22Rv1 (cell line): ENCODE measurements around the gene LAMTOR4.
"Not testable (repeated sequence)": the region's sequence is repeated elsewhere in the genome, so short reads cannot be mapped to it uniquely, and the experiment has no call there.

Source experiments
- H3K27ac ChIP-seq: fragments of 450-650 bp; 2 replicates; pipeline ENCODE4 v1.5.1; 2017
- ZFX ChIP-seq: fragments of 450-650 bp; IDR thresholded peaks from 2 replicates; pipeline ENCODE4 v1.6.1; 2017; ENCODE audit warnings: antibody characterized with exemption, borderline replicate concordance
- TF ChIP-seq, protein P1 (sequence below): fragments of 450-650 bp; IDR thresholded peaks from 2 replicates; pipeline ENCODE4 v1.5.1; 2017; ENCODE audit warnings: mild to moderate bottlenecking

Gene LAMTOR4

DNA sequence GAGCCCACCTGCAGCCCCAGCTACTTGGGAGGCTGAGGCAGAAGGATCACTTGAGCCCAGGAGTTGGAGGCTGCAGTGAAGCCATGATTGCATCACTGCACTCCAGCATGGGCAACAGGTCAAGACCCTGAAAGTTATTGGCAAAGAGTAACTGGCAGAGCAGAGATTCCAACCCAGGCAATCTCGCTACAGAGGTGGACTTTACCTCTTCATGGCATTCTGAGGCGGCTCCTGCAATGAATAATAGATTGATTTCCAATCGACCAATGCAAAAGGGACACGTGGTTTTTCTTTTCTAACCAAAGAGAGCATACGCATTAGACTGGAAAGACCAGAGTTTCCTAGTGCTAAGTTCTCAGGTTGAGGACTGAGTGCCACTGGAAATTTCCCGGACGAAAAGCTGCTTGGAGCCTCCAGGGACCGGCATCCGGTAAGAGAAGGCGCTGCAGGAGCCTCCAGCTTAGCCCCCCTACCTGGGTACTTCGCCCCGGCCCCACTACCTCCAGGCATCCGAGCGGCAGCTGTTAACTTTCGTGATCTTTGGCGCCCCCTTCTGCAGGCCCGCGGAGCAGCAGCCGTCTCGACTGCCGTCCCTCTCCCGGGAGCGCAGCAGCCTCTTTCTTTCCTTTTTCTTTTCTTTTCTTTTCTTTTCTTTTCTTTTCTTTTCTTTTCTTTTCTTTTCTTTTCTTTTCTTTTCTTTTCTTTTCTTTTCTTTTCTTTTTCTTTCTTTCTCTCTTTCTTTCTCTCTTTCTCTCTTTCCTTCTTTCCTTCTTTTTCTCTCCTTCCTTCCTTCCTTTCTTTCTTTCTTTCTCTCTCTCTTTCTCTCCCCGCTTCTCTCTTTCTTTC lies 17.9 kb upstream of the LAMTOR4 start:
- no peak for TF ChIP-seq ZFX
- TF ChIP-seq, protein P1, sequence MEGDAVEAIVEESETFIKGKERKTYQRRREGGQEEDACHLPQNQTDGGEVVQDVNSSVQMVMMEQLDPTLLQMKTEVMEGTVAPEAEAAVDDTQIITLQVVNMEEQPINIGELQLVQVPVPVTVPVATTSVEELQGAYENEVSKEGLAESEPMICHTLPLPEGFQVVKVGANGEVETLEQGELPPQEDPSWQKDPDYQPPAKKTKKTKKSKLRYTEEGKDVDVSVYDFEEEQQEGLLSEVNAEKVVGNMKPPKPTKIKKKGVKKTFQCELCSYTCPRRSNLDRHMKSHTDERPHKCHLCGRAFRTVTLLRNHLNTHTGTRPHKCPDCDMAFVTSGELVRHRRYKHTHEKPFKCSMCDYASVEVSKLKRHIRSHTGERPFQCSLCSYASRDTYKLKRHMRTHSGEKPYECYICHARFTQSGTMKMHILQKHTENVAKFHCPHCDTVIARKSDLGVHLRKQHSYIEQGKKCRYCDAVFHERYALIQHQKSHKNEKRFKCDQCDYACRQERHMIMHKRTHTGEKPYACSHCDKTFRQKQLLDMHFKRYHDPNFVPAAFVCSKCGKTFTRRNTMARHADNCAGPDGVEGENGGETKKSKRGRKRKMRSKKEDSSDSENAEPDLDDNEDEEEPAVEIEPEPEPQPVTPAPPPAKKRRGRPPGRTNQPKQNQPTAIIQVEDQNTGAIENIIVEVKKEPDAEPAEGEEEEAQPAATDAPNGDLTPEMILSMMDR: peak; percentile 99
- no peak overlapping the region for H3K27ac ChIP-seq

DNA sequence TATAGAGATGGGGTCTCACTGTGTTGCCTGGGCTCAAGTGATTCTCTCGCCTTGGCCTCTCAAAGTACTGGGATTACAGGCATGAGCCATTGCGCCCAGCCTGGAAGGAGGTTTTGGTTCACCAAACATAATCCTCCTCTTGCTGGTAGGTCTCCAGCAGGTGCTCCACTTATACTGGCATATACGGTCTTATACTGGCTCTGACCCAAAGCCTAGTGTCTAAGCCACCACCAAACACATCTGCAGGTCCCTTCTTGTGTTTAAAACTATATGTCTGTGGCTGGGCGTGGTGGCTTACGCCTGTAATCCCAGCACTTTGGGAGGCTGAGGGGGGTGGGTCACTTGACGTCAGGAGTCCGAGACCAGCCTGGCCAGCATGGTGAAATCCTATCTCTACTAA lies 16.6 kb upstream of the LAMTOR4 start:
- H3K27ac ChIP-seq: no peak overlapping the region
- no peak for TF ChIP-seq ZFX
- TF ChIP-seq, protein P1: no peak

DNA sequence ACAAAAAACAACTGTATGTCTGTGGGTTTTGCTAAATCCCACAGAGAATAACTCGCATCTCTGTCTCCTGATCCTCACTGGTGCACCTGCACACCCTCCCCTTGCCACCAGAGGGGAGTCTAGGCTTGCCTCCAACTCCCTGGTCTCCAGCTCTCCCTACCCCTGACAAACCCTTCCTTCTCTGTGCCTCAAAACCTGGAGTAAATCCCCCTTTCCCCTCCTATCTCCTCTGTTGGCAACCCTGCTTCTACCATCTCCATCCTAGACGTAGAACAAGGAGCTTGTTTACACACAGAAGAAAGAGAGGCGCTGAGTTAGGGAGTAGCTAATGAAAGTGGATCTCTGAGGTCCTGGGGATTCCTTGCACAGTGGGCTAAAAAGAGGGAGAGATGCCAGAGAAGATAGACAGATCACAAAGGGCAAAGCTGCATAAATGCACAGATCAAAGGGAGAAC lies 16.0 kb upstream of the LAMTOR4 start:
- TF ChIP-seq, protein P1: peak; percentile 96
- no peak for TF ChIP-seq ZFX
- no peak overlapping the region for H3K27ac ChIP-seq

DNA sequence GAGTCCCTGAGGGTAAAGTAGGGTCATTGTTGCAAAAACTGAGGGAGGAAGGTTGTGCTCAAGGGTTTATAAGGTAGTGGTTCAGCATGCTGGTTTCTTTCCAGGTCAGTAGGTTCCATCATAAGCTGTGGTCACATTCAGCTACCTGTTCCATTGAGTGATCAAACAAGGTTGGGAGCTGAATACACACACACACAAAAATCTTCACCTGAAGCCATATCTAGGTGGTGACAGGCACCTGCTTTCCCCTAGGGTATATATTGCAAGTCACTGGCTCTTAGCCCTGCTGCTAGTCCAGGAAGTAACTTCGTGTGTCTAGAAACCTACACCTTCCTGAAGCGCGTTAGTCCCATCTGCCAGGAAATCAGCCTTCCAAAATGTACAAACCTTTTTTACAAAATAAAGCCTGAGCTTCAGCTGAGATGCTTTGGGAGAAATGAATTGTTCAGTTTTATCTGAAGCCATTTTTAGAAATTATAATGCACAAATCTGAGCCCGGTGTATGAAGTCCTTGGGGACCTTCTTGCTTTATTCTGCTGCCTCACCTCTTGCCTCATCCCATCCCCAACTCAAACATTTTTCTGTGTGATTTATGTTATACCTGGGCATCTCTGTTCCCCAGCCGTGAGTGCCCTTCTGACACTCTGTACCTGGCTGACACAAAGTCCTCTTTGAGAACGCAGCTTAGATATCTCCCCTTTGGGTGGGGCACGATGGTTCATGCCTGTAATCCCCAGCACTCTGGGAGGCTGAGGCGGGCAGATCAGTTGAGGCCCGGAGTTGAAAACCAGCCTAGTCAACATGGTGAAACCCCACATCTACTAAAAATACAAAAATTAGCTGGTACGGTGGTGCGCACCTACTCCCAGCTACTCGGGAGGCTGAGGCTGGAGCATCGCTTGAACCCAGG lies 10.6 kb upstream of the LAMTOR4 start:
- no peak overlapping the region for H3K27ac ChIP-seq

DNA sequence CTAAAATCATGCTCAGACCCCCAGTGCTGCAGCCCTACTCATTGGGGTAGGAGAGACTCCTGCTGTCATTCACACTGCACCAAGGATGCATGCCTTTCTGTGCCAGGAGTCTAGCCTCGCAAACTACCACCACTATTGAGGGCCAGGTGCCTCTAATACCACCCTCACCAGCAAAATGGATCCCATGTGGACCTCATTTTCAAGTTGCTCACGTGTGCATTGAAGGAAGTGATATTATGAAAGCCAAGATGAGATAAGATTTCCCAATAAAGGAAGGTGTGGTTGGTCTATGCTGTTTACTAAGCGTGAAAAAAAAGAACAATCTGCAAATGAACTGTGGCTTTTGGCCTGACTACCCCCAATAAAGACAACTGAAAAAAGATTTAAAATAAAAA lies 7.2 kb upstream of the LAMTOR4 start:
- TF ChIP-seq, protein P1: no peak
- TF ChIP-seq ZFX: no peak

More for the DNA sequence above, 10.6 kb upstream of the LAMTOR4 start:
- TF ChIP-seq ZFX: no peak
- TF ChIP-seq, protein P1: no peak

DNA sequence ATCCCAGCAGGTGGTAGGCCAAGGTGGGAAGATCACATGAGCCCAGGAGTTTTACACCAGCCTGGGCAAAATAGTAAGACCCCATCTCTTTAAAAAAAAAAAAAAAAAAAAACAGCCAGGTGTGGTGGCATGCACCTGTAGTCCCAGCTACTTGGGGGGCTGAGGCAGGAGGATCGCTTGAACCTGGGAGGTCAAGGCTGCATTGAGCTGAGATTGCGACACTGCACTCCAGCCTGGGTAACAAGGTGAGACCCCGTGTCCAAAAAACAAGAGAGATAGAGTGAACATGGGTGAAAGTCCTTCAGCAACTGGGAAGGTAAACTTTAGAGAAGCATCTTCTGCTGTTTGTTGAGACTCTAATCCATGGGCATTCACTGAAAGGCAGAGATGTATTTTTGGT lies 6.3 kb upstream of the LAMTOR4 start:
- no peak overlapping the region for H3K27ac ChIP-seq
- TF ChIP-seq ZFX: no peak
- TF ChIP-seq, protein P1: no peak

More for the DNA sequence above, 7.2 kb upstream of the LAMTOR4 start:
- H3K27ac ChIP-seq: no peak overlapping the region

DNA sequence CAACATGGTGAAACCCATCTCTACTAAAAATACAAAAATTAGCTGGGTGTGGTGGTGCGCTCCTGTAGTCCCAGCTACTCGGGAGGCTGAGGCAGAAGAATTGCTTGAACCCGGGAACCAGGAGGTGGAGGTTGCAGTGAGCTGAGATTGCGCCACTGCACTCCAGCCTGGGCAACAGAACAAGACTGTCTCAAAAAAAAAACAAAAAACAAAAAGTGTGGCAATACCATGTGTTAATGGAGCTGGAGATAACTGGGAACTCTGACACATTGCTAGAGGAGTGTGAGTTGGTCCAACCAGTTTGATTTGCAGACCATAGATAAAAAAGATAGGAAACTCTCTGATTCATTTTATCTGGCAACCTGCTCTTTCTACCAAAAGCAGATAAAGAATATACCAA lies 2.4 kb upstream of the LAMTOR4 start:
- not testable (repeated sequence) for H3K27ac ChIP-seq
